HG03097 (cell line): ENCODE measurements around the gene NUP210.
"Not testable (repeated sequence)": the region's sequence is repeated elsewhere in the genome, so short reads cannot be mapped to it uniquely, and the experiment has no call there.

Experiments
- ATAC-seq: cut with Tn5 transposase; IDR thresholded peaks from one replicate; pipeline ENCODE4 v1.9.1; 2021; ENCODE audit not compliant: unreplicated experiment, low FRiP score

The NUP210 gene

GRCh38 chr3:13420045-13420830, at the start of gene NUP210:
Gene NUP210 (minus strand): TSS chr3:13420322. CDS start chr3:13420226, 96 bp downstream.
- ATAC-seq = peak; percentile 57

GRCh38 chr3:13466781-13467180, 46.7 kb upstream of the NUP210 start:
- ATAC-seq = no peak

- no peak for ATAC-seq
These were observed 45.2 kb upstream of the NUP210 start for GRCh38 chr3:13465236-13465873.

GRCh38 chr3:13463618-13464400, 43.7 kb upstream of the NUP210 start:
- no peak for ATAC-seq

GRCh38 chr3:13462822-13463221, 42.7 kb upstream of the NUP210 start:
- ATAC-seq = no peak

- no peak for ATAC-seq
These were observed 42.1 kb upstream of the NUP210 start for GRCh38 chr3:13462125-13462629.

GRCh38 chr3:13461169-13462124, 41.3 kb upstream of the NUP210 start:
- ATAC-seq = no peak

GRCh38 chr3:13460341-13460736, 40.2 kb upstream of the NUP210 start:
- ATAC-seq = no peak

- no peak for ATAC-seq
These were observed 39.7 kb upstream of the NUP210 start for GRCh38 chr3:13459605-13460340.

GRCh38 chr3:13457593-13457992, 37.5 kb upstream of the NUP210 start:
- ATAC-seq = no peak

- ATAC-seq = no peak
These were observed 35.5 kb upstream of the NUP210 start for GRCh38 chr3:13455644-13456043.

GRCh38 chr3:13452490-13453335, 32.6 kb upstream of the NUP210 start:
- ATAC-seq = no peak

- ATAC-seq = no peak
These were observed 31.2 kb upstream of the NUP210 start for GRCh38 chr3:13451301-13451673.

GRCh38 chr3:13442882-13443281, 22.8 kb upstream of the NUP210 start:
- ATAC-seq = not testable (repeated sequence)

- ATAC-seq = no peak
These were observed 20.2 kb upstream of the NUP210 start for GRCh38 chr3:13440204-13440817.

GRCh38 chr3:13436213-13436612, 16.1 kb upstream of the NUP210 start:
- ATAC-seq = not testable (repeated sequence)

- ATAC-seq = no peak
These were observed 13.8 kb upstream of the NUP210 start for GRCh38 chr3:13433912-13434311.

GRCh38 chr3:13432093-13432492, 12.0 kb upstream of the NUP210 start:
- ATAC-seq = no peak
